CD4-positive, alpha-beta T cell treated with Interleukin-21 for 1 hour (primary cell): ENCODE data around the gene S100A11.

Source experiments
- DNase-seq: peaks from one replicate; pipeline ENCODE4 v3.0.0-alpha.2; 2020

Gene S100A11

DNA sequence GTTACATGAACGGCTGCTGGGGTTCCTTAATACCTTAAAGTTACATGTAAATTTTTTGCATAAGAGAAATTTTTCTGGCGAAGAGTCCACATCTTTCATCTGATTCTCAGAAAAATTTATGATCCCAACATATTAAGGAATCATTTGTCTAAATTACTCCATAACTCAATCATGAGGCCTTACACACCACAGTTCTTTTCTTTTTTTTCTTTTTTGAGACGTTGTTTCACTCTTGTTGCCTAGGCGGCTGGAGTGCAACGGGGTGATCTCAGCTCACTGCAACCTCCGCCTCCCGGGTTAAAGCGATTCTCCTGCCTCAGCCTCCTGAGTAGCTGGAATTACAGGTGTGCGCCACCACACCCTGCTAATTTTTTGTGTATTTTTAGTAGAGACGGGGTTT, 2.1 kb upstream of the S100A11 start:
- no peak for DNase-seq

DNA sequence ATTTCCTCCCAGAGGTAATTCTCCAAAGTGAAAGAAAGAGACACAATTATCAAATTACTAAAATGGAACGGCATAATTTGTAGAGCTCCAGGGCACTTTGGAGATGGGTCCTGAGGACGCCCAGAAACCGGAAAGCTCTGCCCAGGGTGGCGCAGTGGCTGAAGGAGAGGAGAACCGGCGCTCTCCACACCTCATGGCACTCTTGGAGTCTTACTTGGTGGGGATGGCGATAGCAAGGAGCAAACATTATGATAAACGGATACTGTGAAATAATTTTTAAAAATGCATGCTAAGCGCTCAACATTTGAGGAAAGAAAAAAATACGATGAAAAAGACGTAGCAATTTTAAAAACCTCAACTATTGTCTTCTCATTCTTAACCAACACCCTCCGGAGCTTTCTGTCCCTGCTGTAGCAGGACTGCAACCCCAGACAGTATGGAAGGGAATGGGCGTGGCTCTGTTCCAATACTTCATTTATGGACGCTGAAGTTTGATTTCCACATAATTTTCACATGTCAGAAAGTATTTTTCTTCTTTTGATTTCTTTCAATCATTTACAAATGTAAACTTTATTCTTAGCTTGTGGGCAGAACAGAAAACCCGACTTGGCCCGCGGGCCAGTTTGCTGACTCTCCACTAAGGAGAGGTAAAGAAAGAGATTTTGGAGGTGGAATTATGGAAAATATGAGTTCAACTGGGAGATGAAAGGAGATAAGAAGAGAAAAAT, 1.1 kb downstream of the S100A11 start:
- peak; percentile 33 for DNase-seq

DNA sequence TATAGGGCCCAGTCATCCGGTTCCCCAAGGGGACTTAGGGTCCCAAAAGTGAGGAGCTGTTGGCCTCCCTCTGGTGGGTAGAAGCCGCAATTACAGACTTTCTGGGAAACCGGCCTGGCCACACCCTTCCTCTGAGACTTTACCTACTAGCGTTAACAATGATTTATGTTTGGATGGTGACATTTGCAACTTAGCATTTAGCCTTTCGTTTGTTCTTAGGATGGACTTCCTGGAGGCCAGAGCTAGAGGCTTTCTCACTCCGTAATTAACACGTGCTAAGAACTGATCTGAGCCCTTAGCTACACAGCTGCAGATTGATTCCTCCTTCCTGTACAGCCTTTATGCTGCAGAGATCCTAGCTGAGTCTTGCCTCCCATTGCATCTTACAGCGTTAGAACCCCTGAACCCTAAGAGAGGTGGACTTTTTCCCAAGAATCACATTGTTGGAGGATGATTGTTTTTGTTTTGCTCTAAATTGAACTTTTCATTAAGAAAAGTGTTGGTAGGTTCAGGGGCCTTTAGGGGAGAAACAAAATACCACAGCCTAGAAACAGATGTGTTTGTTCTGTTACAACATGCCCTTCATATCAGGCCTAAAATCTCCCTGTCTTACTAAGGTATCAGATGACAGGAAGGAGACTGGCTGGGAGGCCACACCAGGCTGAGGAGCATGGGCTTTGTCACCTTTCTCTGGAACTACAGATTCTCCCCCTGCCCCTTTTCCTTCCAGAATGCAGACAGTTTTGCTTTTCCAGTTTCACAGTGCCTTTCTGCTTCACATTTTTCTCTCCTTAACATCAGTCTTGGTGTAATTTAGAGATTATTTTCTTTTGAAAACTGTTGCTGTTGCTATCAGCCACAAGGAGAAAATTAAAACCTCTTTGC, 1.9 kb downstream of the S100A11 start:
- DNase-seq: peak; percentile 79

DNA sequence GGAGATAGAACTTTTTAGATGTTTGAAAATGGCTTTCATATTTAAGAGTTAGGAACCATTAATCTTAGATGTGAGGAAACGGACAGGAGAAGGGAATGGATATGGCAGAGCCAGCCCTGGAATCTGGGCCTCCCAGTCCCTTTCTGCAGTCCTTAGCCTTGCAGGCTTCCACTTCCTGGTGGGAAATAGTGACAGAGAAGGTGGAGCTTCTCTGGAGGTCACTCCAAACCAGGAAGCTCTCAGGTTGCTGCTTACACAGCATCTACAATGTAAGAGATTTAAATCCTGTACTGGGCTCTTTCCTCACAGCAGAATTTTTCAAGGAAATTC, 2.5 kb downstream of the S100A11 start:
- DNase-seq: no peak

DNA sequence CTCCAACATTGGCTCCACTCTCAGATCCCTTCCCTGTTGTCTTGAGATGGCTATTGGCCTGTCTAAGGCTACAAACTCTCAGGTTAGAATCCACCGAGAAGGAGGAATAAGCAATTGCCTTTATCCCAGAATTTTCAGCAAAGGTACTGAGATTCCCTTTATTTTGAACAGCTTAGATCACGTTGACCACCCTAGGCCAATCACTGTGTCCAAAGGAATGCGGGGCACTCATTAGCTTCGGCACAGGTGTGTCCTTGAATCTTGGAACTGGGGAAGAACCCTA, 6.9 kb downstream of the S100A11 start:
- no peak for DNase-seq

DNA sequence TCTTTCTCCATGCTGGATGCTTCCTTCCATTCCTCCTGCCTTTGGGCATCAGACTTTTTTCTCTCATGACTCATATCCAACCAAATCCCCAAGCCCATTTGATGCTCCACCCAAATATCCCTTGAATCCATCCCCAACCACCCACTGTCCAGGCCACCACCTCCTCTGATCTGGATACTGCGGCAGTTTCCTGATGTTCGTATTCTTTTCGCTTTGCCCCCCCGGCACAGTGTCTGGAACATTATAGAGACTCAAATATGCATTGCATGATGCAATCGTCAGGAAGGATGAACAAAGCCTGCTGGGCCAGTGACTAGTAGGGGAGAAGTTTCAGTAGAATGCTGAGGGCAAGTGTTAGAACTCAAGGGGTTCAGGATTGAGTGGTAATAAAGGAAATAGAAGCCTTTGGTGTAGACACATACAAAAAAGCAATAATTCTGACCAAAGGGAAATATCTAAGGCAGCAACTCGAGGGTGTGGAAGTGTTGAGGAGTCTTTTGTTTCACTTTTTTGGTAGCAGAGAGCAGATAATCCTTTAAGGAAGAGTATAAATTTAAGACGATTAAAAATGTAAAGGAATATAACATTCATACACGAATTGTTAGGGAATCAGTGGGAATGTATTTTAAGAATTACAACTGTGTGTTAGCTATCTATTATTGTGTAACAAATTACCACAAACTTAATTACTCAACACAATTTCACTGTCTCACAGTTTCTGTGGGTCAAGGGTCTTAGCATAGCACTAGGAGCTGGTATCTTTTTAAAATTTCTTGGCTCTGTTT, 7.5 kb downstream of the S100A11 start:
- DNase-seq: no peak

DNA sequence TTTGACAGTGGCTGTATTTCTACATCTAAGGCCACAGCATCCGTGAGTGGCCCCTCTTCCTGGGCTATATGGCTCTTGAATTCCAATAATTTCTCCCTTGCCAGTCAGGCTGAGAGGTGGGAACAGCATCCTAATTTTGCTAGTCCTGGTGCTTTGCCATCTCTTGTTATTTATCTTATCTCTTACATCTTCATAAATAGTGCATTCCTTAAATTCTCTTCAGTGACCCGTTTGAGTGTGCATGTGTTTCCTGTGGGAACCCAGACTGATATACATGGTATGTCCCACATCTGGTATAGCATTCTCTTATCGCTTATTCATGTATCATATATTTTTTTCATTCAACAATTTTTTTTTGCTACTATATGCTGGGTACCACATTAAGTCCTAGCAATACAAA, 9.9 kb downstream of the S100A11 start:
- no peak for DNase-seq

DNA sequence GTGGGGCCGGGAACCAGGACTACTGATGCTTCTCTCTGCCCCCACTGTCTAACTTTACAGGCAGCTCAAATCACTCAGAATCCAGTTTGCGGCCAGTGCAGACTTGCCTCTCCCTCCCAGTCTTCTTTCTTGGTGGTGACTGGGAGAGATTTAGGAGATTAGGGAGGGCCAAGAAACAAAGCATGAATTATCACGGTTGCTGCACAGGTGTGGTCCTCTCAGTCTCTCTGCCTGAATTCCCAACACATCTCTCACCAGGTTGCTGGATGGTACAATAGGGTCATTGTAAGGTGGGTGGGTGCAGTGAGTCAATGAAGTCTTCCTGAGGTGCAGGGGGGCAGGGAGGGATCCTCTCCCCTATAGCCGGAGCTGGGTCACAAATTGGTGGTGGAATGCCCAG, 12.6 kb downstream of the S100A11 start:
- no peak for DNase-seq

DNA sequence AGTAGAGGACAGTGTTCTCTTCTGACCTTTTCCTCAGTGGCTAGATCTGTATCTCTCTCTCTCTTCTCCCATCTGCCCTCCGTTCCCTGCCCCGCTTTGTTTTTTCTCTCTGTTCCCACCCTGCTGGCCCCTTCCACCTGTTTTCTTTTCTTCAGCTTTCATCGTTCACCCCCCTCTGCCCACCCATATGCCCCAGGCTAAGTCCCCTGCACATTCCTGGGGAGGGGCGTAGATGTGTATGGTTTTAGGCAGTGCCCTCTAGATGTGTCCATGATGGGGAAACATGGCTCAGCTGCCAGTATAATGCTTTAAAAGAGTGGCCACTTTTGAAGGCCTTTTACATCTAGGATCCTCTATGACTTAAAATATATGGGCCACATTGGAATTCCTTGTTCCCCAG, 13.6 kb downstream of the S100A11 start:
- no peak for DNase-seq

DNA sequence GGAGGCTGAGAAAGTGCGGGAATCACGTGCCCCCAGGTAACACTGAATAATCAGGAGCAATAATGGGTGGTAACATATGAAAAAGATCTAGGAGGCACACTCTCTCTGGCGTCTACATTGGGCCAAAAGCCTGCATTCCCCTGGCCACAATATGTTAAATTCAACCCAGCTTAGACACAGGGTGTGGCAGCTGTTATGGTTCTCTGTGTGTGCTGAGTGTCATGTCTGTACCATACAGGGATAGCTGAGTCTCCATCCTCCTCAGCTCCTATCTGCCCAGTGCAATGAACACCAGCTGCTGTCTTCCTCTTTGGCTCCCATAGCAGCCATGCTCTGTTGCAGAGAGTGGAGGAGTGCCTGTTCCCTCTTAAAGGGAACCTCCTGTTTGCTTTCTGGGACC, 14.3 kb downstream of the S100A11 start:
- DNase-seq: no peak

DNA sequence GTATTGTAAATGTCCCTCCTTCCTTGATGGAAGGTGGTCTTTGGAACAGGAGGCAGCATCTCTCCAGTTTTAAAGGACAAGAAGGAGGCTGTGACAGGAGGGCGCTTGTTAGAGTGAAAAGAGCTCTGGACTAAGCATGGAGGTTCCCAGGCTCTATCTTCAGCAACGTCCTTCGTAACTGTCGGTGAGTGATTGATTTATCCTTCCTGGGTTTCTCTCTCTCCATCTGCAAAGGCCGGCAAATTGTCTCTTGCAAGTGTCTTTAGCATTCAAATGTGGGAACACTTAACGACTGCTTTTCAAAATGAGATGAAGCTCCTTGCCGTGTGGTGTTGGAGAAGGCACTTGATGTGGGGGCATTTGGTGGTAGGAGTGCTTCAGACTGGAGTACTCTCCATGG, 15.2 kb downstream of the S100A11 start:
- no peak for DNase-seq

DNA sequence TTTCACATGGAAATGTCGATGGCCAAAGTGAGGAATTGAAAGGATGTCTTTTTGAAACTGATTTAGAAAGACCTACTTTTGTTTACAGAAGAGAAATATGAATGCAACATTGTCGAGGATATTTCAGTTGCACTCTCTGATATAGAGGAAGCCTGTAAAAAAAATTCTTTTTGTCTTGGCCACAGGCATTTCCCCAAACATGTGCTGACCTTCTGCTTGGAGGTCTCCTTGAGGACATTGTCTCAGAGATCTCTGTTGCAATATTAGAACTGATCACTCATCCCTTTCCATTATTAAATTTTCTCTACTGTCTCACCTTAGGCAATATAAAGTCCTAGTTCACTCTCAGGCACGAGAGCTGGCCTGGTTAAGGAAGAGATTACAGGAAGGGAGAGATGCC, 16.0 kb downstream of the S100A11 start:
- no peak for DNase-seq

DNA sequence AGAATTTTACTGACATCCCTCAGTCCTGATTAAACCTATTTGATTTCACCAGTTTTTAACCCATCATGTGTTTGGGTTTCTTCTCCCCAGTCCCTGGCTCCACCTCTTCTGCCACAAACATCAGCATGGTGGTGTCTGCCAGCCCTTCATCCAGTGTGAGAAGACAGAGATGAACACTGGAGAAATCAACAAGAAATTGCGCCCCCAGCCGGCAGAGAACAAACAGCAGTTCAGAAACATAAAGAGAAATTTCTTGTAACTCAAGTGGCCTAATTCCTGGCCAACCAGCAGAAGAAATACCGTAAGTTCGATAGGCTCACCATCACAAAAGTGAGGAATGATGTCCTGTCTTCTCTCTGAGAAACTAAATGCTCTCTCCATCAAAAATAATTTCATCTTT, 18.3 kb downstream of the S100A11 start:
- no peak for DNase-seq

DNA sequence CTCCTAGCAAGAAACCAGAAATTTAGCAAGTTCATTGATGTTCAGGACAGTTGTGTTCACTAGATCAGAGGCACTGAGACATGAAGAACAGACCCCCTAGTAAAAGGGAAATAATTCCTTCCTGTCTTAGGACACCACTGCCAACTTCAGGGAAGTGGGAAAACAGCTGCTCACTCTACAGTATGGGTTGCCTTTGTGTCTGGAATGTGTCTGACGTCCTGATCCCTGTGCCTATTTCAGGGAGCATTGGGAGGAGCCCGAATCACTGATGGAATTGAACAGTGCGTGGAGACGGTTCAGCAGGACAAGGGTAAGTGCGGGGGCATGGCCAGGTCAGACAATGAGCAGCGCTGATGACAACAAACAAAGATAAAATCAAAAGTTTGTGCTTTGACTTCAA, 21.0 kb downstream of the S100A11 start:
- no peak for DNase-seq

DNA sequence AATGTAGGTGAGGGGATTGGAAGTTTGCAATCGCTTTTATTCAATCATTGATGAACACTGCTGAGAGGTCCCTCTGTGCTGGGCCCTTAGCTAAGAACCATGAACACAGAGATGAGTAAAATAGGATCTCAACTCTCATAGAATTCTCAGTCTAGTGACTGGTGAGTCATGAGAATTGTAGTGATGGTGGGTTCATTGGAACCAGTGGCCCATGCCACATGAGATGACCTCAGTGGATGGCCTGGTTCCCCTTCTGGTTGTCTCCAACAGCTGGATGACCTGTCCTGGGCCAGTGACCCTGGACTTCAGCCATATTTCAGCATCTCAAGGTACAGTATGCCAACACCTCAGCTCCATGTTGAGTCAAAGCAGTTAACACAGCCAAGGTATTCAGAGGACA, 21.9 kb downstream of the S100A11 start:
- DNase-seq: no peak

DNA sequence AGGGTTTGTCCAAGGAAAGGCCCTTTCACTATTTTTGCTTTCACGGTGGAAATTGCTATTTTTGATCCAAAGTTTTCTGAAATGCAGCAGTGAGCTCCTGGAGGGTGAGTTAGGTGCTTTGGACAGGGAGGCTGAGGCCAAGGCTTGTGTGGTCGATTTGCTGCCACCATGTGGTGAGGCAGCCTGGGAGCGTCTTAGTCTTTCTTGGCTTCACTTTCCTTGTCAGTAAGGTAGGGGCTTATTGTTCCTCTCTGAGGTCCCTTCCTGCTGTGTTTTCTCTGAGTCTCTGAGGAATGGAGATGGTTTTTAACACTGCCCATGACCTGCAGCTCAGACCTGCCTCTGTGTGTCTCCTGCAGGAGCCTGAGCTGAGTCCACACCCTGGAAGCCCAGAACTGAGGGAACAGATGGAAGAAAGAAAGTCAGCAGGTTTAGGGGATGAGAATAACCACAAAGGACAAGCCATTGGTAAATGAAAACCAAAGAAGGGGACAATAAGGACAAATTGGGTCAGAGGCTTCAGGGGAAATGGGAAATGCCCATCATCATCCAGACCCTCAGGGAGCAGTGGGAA, 23.1 kb downstream of the S100A11 start:
- peak; percentile 41 for DNase-seq

DNA sequence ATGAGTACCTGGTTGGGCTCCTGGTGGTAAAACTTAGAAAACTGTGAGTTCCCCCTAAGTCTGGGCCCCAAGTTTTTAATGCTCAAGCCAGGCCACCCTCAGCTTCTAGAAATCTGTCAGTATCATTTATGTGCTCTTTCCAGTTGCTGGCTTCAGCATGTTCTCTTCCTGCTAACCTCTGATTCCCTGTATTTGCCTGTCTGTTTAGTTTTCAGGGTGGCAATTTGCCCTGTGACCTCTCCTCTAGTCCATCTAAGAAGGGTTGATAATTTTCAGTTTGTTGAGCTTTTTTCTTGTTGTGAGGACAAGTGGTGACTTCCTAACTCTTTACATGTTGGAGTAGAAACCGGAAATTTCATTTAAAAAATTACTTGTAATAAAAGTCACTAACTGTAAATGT, 27.1 kb downstream of the S100A11 start:
- no peak for DNase-seq

DNA sequence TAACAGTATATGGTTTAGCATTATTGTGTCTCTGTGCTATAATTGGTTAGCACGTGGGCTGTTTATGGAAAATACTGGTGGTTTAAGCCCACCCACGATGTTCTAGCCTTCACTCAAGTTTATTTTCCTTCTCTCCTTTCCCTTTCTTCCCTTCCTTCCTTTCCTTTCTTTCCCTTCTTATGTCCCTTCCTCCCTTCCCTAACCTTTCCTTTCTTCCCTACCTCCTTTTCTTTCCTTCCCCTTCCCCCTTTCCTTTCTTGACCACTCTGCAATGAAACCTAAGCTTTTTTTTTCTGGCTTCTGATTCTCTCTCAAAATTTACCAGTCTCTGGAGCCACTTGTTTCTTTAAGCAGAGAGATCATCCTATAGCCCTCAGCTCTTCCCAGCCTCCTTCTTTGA, 29.8 kb downstream of the S100A11 start:
- no peak for DNase-seq

DNA sequence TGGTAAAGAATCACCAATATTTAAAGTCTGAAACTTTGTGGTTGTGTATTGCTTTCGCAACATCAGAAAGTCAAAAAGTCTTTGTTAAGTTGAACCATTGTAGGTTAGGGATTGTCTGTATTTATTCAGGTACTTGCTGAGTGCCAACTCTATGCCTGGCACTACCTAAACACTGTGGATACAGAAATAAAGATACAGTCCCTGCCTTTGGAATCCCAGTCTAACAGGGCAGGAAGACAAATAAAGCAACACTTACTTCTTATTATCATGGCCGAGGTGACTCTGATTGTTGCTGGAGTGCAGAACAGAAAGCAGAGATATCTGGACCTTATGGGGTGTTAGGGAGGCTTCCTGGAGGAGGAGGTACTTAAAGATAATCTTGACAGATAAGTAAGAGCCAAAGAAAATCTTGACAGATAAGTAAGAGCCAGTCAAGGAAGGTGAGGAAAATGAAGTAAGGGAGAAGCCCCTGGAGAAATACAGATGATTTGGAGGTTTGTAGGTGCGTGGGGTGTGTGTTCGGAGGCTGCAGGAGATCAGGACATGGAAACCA, 31.4 kb downstream of the S100A11 start:
- no peak for DNase-seq

DNA sequence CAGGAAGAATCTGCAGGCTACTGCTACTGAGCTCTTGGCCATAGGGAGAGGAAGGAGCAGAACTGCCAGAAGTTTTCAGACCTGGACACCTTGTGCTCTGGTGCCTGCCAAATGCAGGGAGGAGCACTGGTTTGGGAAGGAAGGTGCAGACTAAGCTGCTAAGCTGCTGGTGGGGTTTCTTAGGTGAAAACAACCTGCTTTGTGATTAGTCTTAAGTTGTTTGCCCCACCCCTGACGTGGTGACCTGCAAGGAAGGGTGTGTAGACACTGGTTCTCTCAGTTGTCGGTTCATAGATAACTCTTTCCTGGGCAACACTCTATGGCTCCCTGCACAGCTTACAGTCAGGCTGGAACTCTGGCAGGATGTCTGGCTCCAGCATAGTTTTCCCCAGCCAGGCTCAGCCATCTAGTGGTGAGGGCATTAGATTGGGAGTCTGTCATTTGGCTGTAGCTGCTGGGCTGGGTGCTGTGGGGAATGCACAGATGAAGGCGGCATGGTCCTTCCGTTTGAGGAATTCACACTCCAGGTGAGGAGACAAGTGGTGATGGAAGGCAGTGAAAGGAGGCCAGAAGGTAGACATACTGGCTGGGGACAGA, 32.9 kb downstream of the S100A11 start:
- DNase-seq: no peak

DNA sequence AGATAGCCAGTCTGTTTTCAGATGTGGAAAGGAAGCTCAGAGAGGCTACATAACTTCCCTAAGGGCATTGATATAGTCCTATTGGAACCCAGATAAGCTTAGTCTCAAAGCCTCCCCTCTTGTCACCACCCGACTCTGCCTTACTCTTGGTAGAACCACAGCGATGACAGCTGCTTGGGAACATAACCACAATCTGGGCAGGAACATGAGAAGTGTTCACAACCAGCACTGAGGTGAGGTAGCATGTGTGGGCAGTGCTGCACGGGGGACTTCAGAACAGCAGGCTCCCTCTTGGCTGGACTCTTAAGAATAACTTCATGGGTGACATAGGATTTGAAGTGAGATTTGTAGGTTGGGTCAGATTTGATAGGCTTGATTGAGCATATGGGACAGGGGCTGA, 33.8 kb downstream of the S100A11 start:
- no peak for DNase-seq

DNA sequence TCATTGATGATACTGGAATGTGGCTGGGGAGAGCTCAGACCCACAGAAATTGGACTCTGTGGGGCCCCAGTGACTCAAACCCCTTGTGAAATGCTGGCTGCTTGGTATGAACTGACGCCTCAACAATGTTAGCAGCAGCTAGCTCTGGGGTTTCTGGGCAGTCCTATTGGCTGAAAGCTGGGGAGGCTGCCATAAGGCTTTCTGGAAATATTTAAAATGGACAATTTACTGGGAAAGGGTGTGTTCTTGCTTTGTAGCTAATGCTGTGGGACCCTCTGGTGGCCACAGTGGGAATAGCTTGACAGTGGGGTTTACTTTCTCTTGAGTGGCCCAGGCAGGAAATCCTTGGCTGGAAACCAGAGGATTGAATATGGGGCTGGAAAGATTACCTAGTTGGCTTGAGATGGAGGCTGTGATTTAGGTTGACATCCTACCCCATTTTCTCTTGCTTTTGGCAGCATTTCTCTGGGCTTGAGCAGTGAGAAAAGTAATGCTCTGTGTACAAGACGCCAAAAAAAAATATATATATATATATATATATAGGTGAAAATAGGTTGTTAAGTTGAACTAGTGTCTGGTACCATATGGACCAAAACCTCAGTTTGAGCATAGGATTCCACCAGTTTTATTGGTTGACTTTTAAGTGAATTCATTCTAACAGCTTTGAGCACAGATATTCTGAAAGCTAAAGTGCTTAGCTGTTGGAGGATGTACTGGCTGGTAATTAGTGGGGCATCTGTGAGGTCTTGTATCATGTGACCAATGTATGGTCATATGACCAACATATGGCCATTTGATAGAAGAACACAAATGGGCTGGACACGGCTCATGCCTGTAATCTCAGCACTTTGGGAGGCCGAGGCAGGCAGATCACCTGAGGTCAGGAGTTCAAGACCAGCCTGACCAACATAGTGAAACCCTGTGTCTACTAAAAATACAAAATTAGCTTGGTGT, 34.9 kb downstream of the S100A11 start:
- DNase-seq: peak; percentile 79
